ENCODE measurements around the gene RBCK1.

GRCh38 chr20:469746-470490 lies 61.8 kb downstream of the RBCK1 start:
- TF ChIP-seq CTCF (IDR thresholded peaks at IDR 0.05) (no peak), POLR2A (IDR thresholded peaks at IDR 0.05) (no peak)
